T1000 (cell line): ENCODE measurements around the gene HSPB6.
A peak's percentile ranks its signal among the peaks of the same experiment; 100 is the strongest.
"Not testable (repeated sequence)": the region's sequence is repeated elsewhere in the genome, so short reads cannot be mapped to it uniquely, and the experiment has no call there.

Experiments used
- DNase-seq: peaks from one replicate; lab custom pipeline; 2025; ENCODE audit warnings: mixed read lengths; lab: John Stamatoyannopoulos, UW

Gene HSPB6

GRCh38 chr19:35785339-35785627 lies 28.5 kb upstream of the HSPB6 start:
- DNase-seq: no peak

- no peak for DNase-seq
These were observed 27.9 kb upstream of the HSPB6 start for GRCh38 chr19:35784503-35785338.

GRCh38 chr19:35783469-35784434 lies 26.9 kb upstream of the HSPB6 start:
- DNase-seq: no peak

GRCh38 chr19:35782589-35782988 lies 25.8 kb upstream of the HSPB6 start:
- DNase-seq: no peak

GRCh38 chr19:35781650-35782049 lies 24.8 kb upstream of the HSPB6 start:
- DNase-seq: no peak

- DNase-seq: no peak
These were observed 23.9 kb upstream of the HSPB6 start for GRCh38 chr19:35780717-35781116.

GRCh38 chr19:35780058-35780457 lies 23.2 kb upstream of the HSPB6 start:
- no peak for DNase-seq

GRCh38 chr19:35779033-35779432 lies 22.2 kb upstream of the HSPB6 start:
- no peak for DNase-seq

GRCh38 chr19:35777961-35778360 lies 21.1 kb upstream of the HSPB6 start:
- no peak for DNase-seq

GRCh38 chr19:35777086-35777841 lies 20.4 kb upstream of the HSPB6 start:
- DNase-seq: no peak

GRCh38 chr19:35776102-35776788 lies 19.4 kb upstream of the HSPB6 start:
- no peak for DNase-seq

GRCh38 chr19:35775298-35776101 lies 18.7 kb upstream of the HSPB6 start, which contains the start of gene ARHGAP33:
TSS of gene ARHGAP33 (plus strand) at chr19:35775564. CDS start at chr19:35775659, 95 bp downstream.
- peak; percentile 98 for DNase-seq

- DNase-seq: no peak
These were observed 18.1 kb upstream of the HSPB6 start for GRCh38 chr19:35775046-35775297.

- DNase-seq: no peak
These were observed 17.6 kb upstream of the HSPB6 start for GRCh38 chr19:35774274-35775045.

- DNase-seq: no peak
These were observed 16.4 kb upstream of the HSPB6 start for GRCh38 chr19:35773020-35773806.

GRCh38 chr19:35772362-35772761 lies 15.5 kb upstream of the HSPB6 start:
- DNase-seq: not testable (repeated sequence)

- no peak for DNase-seq
These were observed 11.2 kb upstream of the HSPB6 start for GRCh38 chr19:35768082-35768421.

- no peak for DNase-seq
These were observed 10.7 kb upstream of the HSPB6 start for GRCh38 chr19:35767288-35768081.
